Fibroblast of lung (primary cell): Measurements from ENCODE around the gene IQGAP2.

ENCODE experiments used
- EZH2 ChIP-seq: IDR thresholded peaks from 2 replicates; pipeline ENCODE4 v1.5.1; 2012; ENCODE audit warnings: low read length, control low read depth, mild to moderate bottlenecking; ENCODE audit errors: missing control alignments
- TF ChIP-seq, protein P1 (sequence below), 2 donors: IDR thresholded peaks in 1 of 2; conservative IDR thresholded peaks in 1 of 2; 1 replicate in 1 of 2; 2 replicates in 1 of 2; pipeline ENCODE4 v1.5.1; 2011 to 2012; ENCODE audit warnings: low read length in 2 of 2, control low read depth in 1 of 2, inconsistent platforms in 1 of 2, low read depth in 1 of 2, mild to moderate bottlenecking in 1 of 2

DNA sequence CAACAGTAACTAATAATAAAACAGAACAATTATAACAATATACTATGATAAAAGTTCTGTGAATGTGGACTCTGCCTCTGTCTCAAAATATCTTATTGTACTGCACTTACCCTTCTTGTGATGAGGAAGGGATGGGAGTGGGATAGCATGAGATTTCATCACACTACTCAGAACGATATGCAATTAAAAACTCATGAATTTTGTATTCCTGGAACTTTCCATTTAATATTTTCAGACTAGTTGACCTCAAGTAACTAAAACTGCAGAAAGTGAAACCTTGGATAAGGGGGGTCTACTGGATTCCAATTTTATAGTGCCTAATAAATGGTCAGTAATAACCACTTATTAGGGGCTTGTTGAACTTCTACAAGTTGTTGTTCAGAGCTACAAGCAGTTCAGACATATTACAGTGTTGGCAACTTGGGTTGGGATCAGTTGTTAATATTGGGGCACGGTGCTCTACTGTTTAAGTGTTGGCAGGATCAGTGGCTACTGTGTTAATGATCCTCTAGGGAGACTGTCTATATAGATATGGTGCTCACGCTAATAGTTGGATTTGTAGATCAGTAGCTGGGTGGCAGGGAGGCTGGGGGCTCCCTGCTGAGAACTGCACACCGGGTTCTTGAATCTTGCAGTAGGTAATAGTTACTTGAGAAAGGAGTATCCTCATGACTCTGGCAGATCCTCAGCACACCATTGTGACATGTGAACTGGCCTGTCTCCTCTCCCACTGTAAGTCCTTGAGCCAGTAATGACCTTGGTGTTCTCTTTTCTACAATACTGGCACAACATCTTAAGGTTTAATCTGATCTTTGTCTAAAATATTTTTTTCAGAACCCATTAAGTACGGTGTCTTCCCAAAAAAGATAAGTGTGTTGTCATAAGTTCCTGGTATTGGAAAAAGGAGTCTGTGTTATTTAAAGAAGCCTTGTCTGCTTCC, 158.1 kb downstream of the IQGAP2 start:
- TF ChIP-seq, protein P1, sequence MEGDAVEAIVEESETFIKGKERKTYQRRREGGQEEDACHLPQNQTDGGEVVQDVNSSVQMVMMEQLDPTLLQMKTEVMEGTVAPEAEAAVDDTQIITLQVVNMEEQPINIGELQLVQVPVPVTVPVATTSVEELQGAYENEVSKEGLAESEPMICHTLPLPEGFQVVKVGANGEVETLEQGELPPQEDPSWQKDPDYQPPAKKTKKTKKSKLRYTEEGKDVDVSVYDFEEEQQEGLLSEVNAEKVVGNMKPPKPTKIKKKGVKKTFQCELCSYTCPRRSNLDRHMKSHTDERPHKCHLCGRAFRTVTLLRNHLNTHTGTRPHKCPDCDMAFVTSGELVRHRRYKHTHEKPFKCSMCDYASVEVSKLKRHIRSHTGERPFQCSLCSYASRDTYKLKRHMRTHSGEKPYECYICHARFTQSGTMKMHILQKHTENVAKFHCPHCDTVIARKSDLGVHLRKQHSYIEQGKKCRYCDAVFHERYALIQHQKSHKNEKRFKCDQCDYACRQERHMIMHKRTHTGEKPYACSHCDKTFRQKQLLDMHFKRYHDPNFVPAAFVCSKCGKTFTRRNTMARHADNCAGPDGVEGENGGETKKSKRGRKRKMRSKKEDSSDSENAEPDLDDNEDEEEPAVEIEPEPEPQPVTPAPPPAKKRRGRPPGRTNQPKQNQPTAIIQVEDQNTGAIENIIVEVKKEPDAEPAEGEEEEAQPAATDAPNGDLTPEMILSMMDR (conservative IDR thresholded peaks at IDR 0.05 in 1 of 2, IDR thresholded peaks at IDR 0.05 in 1 of 2; ENCODE audit: low read depth in 1 of 2, low read length in 2 of 2), result no peak
- TF ChIP-seq EZH2, result no peak
